Measurements from ENCODE around the gene KCTD5.

KCTD5 gene

DNA sequence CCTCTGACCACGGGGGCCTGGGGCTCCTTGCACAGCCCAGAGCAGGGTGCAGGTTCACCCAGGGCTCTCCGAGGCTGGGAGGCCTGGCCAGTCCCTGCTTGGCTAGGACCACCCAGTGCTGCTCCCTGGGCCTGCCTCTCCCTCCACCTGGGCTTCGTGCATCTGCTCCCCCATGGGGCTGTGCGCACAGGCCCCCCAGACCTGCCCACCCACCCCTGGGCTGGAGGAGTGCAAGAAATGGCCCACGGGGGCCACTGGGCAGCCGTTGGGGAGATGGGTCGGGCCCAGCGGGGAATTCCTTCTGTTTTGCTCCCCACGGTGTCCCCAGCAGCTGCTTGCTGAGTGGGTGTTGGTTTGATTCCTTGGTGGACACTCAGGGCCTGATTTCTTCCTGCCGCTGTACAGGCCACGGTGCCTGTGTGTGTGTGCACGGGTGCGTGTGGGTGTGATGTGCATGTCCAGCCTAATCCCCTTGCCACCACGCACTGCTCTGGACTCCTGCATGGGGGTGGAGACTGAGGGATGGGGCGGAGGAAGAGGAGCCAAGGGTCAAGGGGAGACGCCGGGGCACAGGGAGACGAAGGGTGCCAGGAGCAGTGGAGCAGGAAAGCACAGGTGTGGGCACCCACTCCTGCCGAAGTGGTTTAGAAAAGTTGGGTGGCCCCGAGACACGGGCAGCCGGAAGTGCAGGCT lies 29.2 kb downstream of the KCTD5 start:
- no peak for DNase-seq (ENCODE audit: low read depth, low spot score)
- Histone ChIP-seq H3K27ac (ENCODE audit: low read length) (no peak overlapping the region), H3K27me3 (ENCODE audit: control insufficient read depth, insufficient read depth, low read length) (no peaks in the 10 kb centered on the region), H3K4me1 (ENCODE audit: control insufficient read depth, insufficient read depth, low read length) (peaks cover 3% of the 10 kb centered on the region; the same call in 1 of the 2 replicates), H3K9me3 (ENCODE audit: control insufficient read depth, insufficient read depth, low read length) (no peaks in the 10 kb centered on the region), H3K4me3 (ENCODE audit: low read length) (no peak overlapping the region), H3K36me3 (ENCODE audit: control insufficient read depth, insufficient read depth, low read length) (peaks cover 10% of the 10 kb centered on the region)
- no CpG with 5 or more reads among the region's 22 CpGs for WGBS (ENCODE audit: insufficient coverage, insufficient read length)

- Histone ChIP-seq H3K9me3 (ENCODE audit: control insufficient read depth, insufficient read depth, low read length) (no peaks in the 10 kb centered on the region), H3K27me3 (ENCODE audit: control insufficient read depth, insufficient read depth, low read length) (no peaks in the 10 kb centered on the region), H3K4me3 (ENCODE audit: low read length) (no peak overlapping the region), H3K4me1 (ENCODE audit: control insufficient read depth, insufficient read depth, low read length) (peaks cover 3% of the 10 kb centered on the region; the same call in 1 of the 2 replicates), H3K27ac (ENCODE audit: low read length) (no peak overlapping the region), H3K36me3 (ENCODE audit: control insufficient read depth, insufficient read depth, low read length) (peaks cover 10% of the 10 kb centered on the region)
- no peak for DNase-seq (ENCODE audit: low read depth, low spot score)
- no CpG with 5 or more reads among the region's 14 CpGs for WGBS (ENCODE audit: insufficient coverage, insufficient read length)
Observed at GRCh38 chr16:2712063-2712441, 29.7 kb downstream of the KCTD5 start.

DNA sequence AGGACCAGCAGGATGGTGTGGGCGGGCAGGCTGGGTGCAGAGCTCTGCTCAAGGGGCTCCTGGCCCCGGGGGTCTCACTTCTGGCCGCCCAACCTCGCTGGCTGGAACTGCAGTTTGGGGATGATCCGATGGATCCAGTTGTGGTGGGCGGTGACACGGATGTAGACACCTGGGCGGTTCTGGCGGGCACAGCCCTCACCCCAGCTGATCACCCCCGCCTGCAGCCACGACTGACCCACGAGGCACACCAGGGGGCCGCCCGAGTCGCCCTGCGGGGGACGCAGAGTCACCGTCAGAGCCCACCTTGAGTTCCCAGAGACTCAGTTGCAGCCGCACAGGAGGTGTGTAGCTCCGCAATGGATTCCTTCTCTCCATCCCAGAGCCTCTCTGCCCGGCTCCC lies 30.2 kb downstream of the KCTD5 start:
- H3K36me3 ChIP-seq (ENCODE audit: control insufficient read depth, insufficient read depth, low read length), result peaks cover 7% of the 10 kb centered on the region
- peaks cover 3% of the 10 kb centered on the region; the same call in 1 of the 2 replicates for H3K4me1 ChIP-seq (ENCODE audit: control insufficient read depth, insufficient read depth, low read length)
- no peak overlapping the region for H3K4me3 ChIP-seq (ENCODE audit: low read length)
- H3K27ac ChIP-seq (ENCODE audit: low read length), result no peak overlapping the region
- no peak for DNase-seq (ENCODE audit: low read depth, low spot score)
- no CpG with 5 or more reads among the region's 21 CpGs for WGBS (ENCODE audit: insufficient coverage, insufficient read length)
- no peaks in the 10 kb centered on the region for H3K27me3 ChIP-seq (ENCODE audit: control insufficient read depth, insufficient read depth, low read length)
- H3K9me3 ChIP-seq (ENCODE audit: control insufficient read depth, insufficient read depth, low read length), result no peaks in the 10 kb centered on the region

GRCh38 chr16:2713523-2713922 lies 31.2 kb downstream of the KCTD5 start:
- Histone ChIP-seq H3K4me1 (ENCODE audit: control insufficient read depth, insufficient read depth, low read length) (peaks cover 3% of the 10 kb centered on the region; the same call in 1 of the 2 replicates), H3K36me3 (ENCODE audit: control insufficient read depth, insufficient read depth, low read length) (no peaks in the 10 kb centered on the region; the same call in 1 of the 2 replicates), H3K27me3 (ENCODE audit: control insufficient read depth, insufficient read depth, low read length) (no peaks in the 10 kb centered on the region), H3K4me3 (ENCODE audit: low read length) (no peak overlapping the region), H3K9me3 (ENCODE audit: control insufficient read depth, insufficient read depth, low read length) (no peaks in the 10 kb centered on the region), H3K27ac (ENCODE audit: low read length) (no peak overlapping the region)
- WGBS (ENCODE audit: insufficient coverage, insufficient read length), result no CpG with 5 or more reads among the region's 14 CpGs
- DNase-seq (ENCODE audit: low read depth, low spot score), result no peak

DNA sequence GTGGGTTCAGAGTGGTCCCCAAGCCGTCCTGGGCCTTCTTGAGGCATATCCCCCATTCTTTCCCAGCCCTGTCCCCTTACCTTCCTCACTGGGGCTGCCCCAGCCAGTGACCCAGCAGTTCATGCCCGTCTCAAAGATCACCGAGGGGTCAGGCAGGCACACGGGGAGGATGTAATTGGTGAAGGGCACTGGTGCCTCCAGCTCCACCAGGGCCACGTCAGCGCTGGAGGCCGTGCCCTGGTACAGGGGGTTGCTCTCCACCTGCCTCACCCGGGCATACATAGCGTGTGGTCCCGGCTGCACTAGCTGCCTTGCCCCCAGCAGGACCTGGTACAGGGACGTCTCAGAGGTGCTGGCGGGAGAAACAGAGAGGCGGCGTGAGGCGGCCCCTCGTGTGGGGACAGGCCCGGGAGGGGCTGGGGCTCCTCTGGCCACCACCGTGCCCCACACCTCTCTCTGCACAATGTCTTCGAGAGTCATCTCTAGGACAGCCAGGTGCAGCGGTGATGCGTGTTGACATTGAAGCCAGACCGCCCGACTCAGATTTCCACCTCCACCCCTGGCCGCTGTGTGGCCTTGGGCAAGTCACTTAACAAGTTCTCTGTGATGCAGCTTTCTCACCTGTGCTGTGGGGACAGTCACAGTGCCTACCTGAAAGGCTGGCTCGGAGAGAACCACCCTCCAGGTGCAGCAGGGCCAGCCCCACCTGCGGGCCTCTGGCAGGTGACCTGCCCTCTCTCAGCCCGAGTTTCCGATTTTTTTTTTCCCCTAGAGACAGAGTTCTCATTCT lies 31.9 kb downstream of the KCTD5 start:
- Histone ChIP-seq H3K27me3 (ENCODE audit: control insufficient read depth, insufficient read depth, low read length) (no peaks in the 10 kb centered on the region), H3K9me3 (ENCODE audit: control insufficient read depth, insufficient read depth, low read length) (no peaks in the 10 kb centered on the region), H3K36me3 (ENCODE audit: control insufficient read depth, insufficient read depth, low read length) (no peaks in the 10 kb centered on the region; the same call in 1 of the 2 replicates), H3K4me1 (ENCODE audit: control insufficient read depth, insufficient read depth, low read length) (peaks cover 3% of the 10 kb centered on the region; the same call in 1 of the 2 replicates), H3K27ac (ENCODE audit: low read length) (no peak overlapping the region), H3K4me3 (ENCODE audit: low read length) (no peak overlapping the region)
- no peak for DNase-seq (ENCODE audit: low read depth, low spot score)
- no CpG with 5 or more reads among the region's 28 CpGs for WGBS (ENCODE audit: insufficient coverage, insufficient read length)

DNA sequence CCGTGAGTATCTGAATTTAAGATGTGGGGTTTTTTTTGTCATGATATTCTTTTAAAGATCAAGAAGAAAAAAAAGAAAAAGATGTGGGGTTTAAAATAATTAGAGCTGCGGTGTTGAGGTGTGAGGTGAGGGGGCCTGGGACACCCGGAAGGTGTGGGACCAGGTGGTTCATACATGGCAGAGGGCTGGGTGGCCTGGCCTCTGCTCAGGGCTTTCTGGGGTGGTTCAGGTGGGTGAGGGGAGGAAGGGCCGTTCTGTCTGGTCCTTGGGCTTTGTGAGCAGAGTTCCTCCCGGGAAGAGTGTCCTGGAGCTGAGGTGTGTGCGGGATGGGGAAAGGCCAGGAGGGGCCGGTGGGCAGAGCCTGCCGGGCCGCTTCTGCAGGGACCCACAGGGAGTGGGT lies 32.7 kb downstream of the KCTD5 start:
- Histone ChIP-seq H3K9me3 (ENCODE audit: control insufficient read depth, insufficient read depth, low read length) (no peaks in the 10 kb centered on the region), H3K27me3 (ENCODE audit: control insufficient read depth, insufficient read depth, low read length) (no peaks in the 10 kb centered on the region), H3K4me3 (ENCODE audit: low read length) (no peak overlapping the region), H3K36me3 (ENCODE audit: control insufficient read depth, insufficient read depth, low read length) (no peaks in the 10 kb centered on the region; the same call in 1 of the 2 replicates), H3K27ac (ENCODE audit: low read length) (no peak overlapping the region), H3K4me1 (ENCODE audit: control insufficient read depth, insufficient read depth, low read length) (peaks cover 3% of the 10 kb centered on the region; the same call in 1 of the 2 replicates)
- DNase-seq (ENCODE audit: low read depth, low spot score), result no peak
- WGBS (ENCODE audit: insufficient coverage, insufficient read length), result 100% methylated on average over 1 of the region's 9 CpGs

GRCh38 chr16:2715519-2715918 lies 33.2 kb downstream of the KCTD5 start:
- no peak overlapping the region for H3K27ac ChIP-seq (ENCODE audit: low read length)
- H3K9me3 ChIP-seq (ENCODE audit: control insufficient read depth, insufficient read depth, low read length), result no peaks in the 10 kb centered on the region
- H3K36me3 ChIP-seq (ENCODE audit: control insufficient read depth, insufficient read depth, low read length), result no peaks in the 10 kb centered on the region
- no peak for DNase-seq (ENCODE audit: low read depth, low spot score)
- H3K27me3 ChIP-seq (ENCODE audit: control insufficient read depth, insufficient read depth, low read length), result no peaks in the 10 kb centered on the region
- WGBS (ENCODE audit: insufficient coverage, insufficient read length), result no CpG with 5 or more reads among the region's 33 CpGs
- peak overlapping the region; percentile 11; the same call in 1 of the 2 replicates for H3K4me3 ChIP-seq (ENCODE audit: low read length)
- peaks cover 3% of the 10 kb centered on the region; the same call in 1 of the 2 replicates for H3K4me1 ChIP-seq (ENCODE audit: control insufficient read depth, insufficient read depth, low read length)

DNA sequence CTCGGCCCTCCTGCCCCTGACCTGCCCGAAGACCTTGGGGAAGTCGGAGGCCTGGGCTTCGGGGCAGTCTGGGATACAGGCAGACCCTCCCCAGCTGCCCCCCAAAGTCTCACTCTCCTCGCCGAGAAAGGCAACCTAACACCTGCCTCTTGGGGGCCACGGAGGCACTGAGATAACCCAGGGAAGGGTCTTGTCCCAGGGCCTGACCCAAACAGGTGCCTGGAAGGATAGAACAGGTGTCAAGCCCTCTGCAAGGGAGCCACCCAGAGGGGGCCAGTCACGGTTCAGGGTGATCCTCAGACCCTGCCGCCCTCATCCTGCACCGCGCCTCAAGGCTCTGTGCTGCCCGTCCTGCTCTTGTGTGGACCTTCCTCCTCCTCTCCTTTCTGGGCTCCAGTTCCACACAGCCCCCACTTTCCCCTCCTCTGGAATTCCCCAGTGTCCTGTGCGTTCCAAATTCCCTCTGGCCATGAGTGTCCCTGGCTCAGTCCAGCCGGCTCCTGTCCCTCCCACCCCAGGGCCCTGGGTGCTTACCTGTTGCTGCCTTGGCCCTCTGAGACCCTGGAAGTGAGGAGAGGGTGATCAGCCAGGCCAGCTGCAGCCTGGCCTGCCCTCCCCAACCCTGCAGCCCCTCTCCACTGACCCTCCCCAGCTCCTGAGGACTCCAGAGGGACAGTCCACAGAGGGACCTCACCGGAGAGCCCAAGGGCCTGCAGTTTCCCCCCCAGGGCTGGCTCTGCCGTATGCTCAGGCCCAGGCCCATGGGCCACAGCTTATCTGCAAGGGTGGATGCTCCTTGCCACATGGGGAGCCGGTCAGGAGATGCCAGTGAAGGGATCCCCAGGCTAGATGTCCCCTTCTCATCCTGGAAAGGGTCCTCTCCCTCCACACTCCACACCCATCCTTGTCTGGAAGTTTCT lies 33.9 kb downstream of the KCTD5 start:
- no peaks in the 10 kb centered on the region for H3K27me3 ChIP-seq (ENCODE audit: control insufficient read depth, insufficient read depth, low read length)
- H3K4me1 ChIP-seq (ENCODE audit: control insufficient read depth, insufficient read depth, low read length), result peaks cover 3% of the 10 kb centered on the region; the same call in 1 of the 2 replicates

DNA sequence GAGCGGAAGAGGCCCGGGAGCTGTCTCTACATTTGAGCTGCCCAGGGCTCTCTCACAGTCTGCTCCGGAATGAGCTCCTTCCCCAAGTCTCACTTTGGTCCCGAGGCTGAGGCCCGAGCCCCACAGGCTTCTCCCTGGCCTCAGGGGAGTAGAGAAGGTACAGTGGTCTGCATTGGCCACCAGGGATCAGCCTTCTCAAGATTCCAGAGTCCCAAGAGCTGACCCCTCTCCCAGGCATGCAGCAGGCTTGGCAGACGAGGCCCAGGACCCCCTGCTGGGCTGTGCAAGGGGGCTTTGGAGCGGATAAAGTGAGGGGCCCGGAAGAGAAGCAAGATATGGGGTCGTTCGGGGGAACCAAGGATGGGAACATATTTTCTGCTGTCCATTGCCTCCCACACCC lies 34.6 kb downstream of the KCTD5 start:
- no peaks in the 10 kb centered on the region for H3K27me3 ChIP-seq (ENCODE audit: control insufficient read depth, insufficient read depth, low read length)
- DNase-seq (ENCODE audit: low read depth, low spot score), result no peak
- peaks cover 3% of the 10 kb centered on the region; the same call in 1 of the 2 replicates for H3K4me1 ChIP-seq (ENCODE audit: control insufficient read depth, insufficient read depth, low read length)
- no peaks in the 10 kb centered on the region for H3K36me3 ChIP-seq (ENCODE audit: control insufficient read depth, insufficient read depth, low read length)
- H3K27ac ChIP-seq (ENCODE audit: low read length), result no peak overlapping the region
- H3K9me3 ChIP-seq (ENCODE audit: control insufficient read depth, insufficient read depth, low read length), result no peaks in the 10 kb centered on the region
- H3K4me3 ChIP-seq (ENCODE audit: low read length), result no peak overlapping the region
- no CpG with 5 or more reads among the region's 10 CpGs for WGBS (ENCODE audit: insufficient coverage, insufficient read length)

More for the DNA sequence above, 33.9 kb downstream of the KCTD5 start:
- no peak for DNase-seq (ENCODE audit: low read depth, low spot score)
- no CpG with 5 or more reads among the region's 17 CpGs for WGBS (ENCODE audit: insufficient coverage, insufficient read length)
- H3K36me3 ChIP-seq (ENCODE audit: control insufficient read depth, insufficient read depth, low read length), result no peaks in the 10 kb centered on the region
- H3K4me3 ChIP-seq (ENCODE audit: low read length), result no peak overlapping the region; the same call in 1 of the 2 replicates
- no peak overlapping the region for H3K27ac ChIP-seq (ENCODE audit: low read length)
- H3K9me3 ChIP-seq (ENCODE audit: control insufficient read depth, insufficient read depth, low read length), result no peaks in the 10 kb centered on the region
